K562 (cell line): ENCODE measurements around the gene ACY1. TPM values are rescaled to one million over a fixed set of nuclear protein-coding genes. Genes with fewer than 3 reads are reported as not detected.
A peak's percentile ranks its signal among the peaks of the same experiment; 100 is the strongest.

ENCODE experiments used
- ATAC-seq: fragments of 200-7000 bp; cut with Tn5 transposase; 3 replicates; pipeline ENCODE4 v1.9.1; 2020; ENCODE audit warnings: moderate library complexity
- BruUV-seq: library from RNA; stranded (reverse); fragments of 400-500 nt; replicated peaks from 2 replicates; lab custom pipeline; 2021; lab: Mats Ljungman, UMichigan
- CTCF ChIA-PET: fragments of 300-600 bp; formaldehyde crosslinking; extraction: SDS; loops from one replicate; lab custom pipeline; 2021; ENCODE audit warnings: low intra/inter-chr PET ratio; lab: Yijun Ruan, JAX
- POLR2A ChIA-PET: fragments of 300-600, 350-650 bp; sonication (Branson Sonifier 250); formaldehyde crosslinking; extraction: SDS; loops from one replicate; lab custom pipeline; 2021; ENCODE audit warnings: antibody characterized with exemption, inconsistent platforms; lab: Yijun Ruan, JAX
- DNase-seq, 4 experiments: peaks; one replicate each; pipeline versions ENCODE4 v3.0.0 to v3.0.0-alpha.2; 2011 to 2018; ENCODE audit warnings: low spot score in 3 of 4, mixed read lengths in 3 of 4; ENCODE audit errors: extremely low read depth in 1 of 4
- FAIRE-seq: peaks from 2 replicates; lab custom pipeline; 2011; peaks lifted over from hg19 to GRCh38; lab: Jason Lieb, UNC
- H2AFZ ChIP-seq: 2 replicates; pipeline ENCODE4 v1.6.0; 2011; ENCODE audit warnings: low read depth, low read length, control low read depth, inconsistent platforms
- H3K27ac ChIP-seq: fragments of 200-600 bp; 3 replicates; pipeline ENCODE4 v1.8.0; 2011; ENCODE audit warnings: low read depth, mild to moderate bottlenecking, control low read depth, inconsistent platforms, low read length, moderate library complexity, mixed read lengths; ENCODE audit errors: extremely low read depth
- H3K27me3 ChIP-seq, 2 experiments: fragments of 300-600 bp in 1 of 2; 2 replicates in 1 of 2; 3 replicates in 1 of 2; pipeline versions ENCODE4 v1.6.0 to v1.8.0; 2011; ENCODE audit warnings: inconsistent platforms in 2 of 2, low read length in 2 of 2, mild to moderate bottlenecking in 1 of 2, mixed read lengths in 1 of 2, moderate library complexity in 1 of 2; ENCODE audit not compliant: control insufficient read depth in 2 of 2, insufficient read depth in 2 of 2
- H3K36me3 ChIP-seq: fragments of 300-600 bp; 3 replicates; pipeline ENCODE4 v1.8.0; 2011; ENCODE audit warnings: mild to moderate bottlenecking, low read length, inconsistent platforms; ENCODE audit not compliant: control insufficient read depth, insufficient read depth
- H3K4me1 ChIP-seq, 2 experiments: fragments of 200-600 bp in 1 of 2; replicated peaks in 1 of 2; 2 replicates in 1 of 2; 3 replicates in 1 of 2; pipeline versions ENCODE4 v1.5.1 to v1.8.0; 2011; ENCODE audit warnings: inconsistent platforms in 2 of 2, low read length in 2 of 2, mild to moderate bottlenecking in 1 of 2, mixed read lengths in 1 of 2, moderate library complexity in 1 of 2; ENCODE audit not compliant: control insufficient read depth in 2 of 2, insufficient read depth in 2 of 2
- H3K4me2 ChIP-seq: 2 replicates; pipeline ENCODE4 v1.6.1; 2011; ENCODE audit warnings: low read length, control low read depth, inconsistent platforms, mixed read lengths; ENCODE audit not compliant: insufficient read depth
- H3K4me3 ChIP-seq: fragments of 200-600 bp; sonication (generic), shearing (Covaris generic); 2 replicates; pipeline ENCODE4 v1.5.1; 2016; ENCODE audit warnings: control low read depth, inconsistent platforms
- H3K79me2 ChIP-seq: fragments of 200-600 bp; 3 replicates; pipeline ENCODE4 v1.8.0; 2011; ENCODE audit warnings: low read length, inconsistent platforms; ENCODE audit not compliant: control insufficient read depth, insufficient read depth
- H3K9ac ChIP-seq, 2 experiments: 2 replicates each; pipeline versions ENCODE4 v1.6.0 to v1.6.1; 2011; ENCODE audit warnings: low read depth in 2 of 2, low read length in 2 of 2, control low read depth in 1 of 2, inconsistent platforms in 1 of 2, mild to moderate bottlenecking in 1 of 2, mixed read lengths in 1 of 2; ENCODE audit not compliant: insufficient read depth in 1 of 2
- H3K9me1 ChIP-seq: one replicate; pipeline ENCODE4 v1.6.0; 2011; ENCODE audit warnings: inconsistent platforms, mild to moderate bottlenecking, low read length, moderate library complexity; ENCODE audit not compliant: control insufficient read depth, insufficient read depth
- H3K9me3 ChIP-seq: replicated peaks from 2 replicates; pipeline ENCODE4 v1.5.1; 2011; ENCODE audit warnings: low read depth, low read length, inconsistent platforms; ENCODE audit not compliant: control insufficient read depth, insufficient read depth
- H4K20me1 ChIP-seq: replicated peaks from 2 replicates; pipeline ENCODE4 v1.6.1; 2011; ENCODE audit warnings: low read length, inconsistent platforms, mixed read lengths; ENCODE audit not compliant: control insufficient read depth, insufficient read depth
- CREM ChIP-seq: IDR thresholded peaks from 2 replicates; pipeline ENCODE4 v1.6.1; 2014; ENCODE audit warnings: antibody characterized with exemption, low read depth
- ETV5 ChIP-seq: sonication (generic); formaldehyde crosslinking; IDR thresholded peaks from 2 replicates; pipeline ENCODE4 v1.4.0; 2020; ENCODE audit warnings: low read depth, mild to moderate bottlenecking, missing genetic modification reagents
- FOXA1 ChIP-seq: fragments of 450-650 bp; IDR thresholded peaks from 2 replicates; pipeline ENCODE4 v1.6.1; 2016; ENCODE audit warnings: mild to moderate bottlenecking, borderline replicate concordance
- IRF2 ChIP-seq: sonication (generic); formaldehyde crosslinking; IDR thresholded peaks from 2 replicates; pipeline ENCODE4 v1.8.1; 2022; ENCODE audit warnings: mild to moderate bottlenecking, missing genetic modification reagents
- MAZ ChIP-seq, 2 experiments: fragments of 450-650 bp in 1 of 2; sonication (generic) in 1 of 2; formaldehyde crosslinking; IDR thresholded peaks in 1 of 2; conservative IDR thresholded peaks in 1 of 2; 2 replicates each; pipeline versions ENCODE4 v1.4.0 to v1.5.0; 2020; ENCODE audit warnings: mild to moderate bottlenecking in 1 of 2, missing genetic modification reagents in 1 of 2
- MCM3 ChIP-seq: fragments of 450-650 bp; IDR thresholded peaks from 2 replicates; pipeline ENCODE4 v1.6.1; 2016
- NFATC3 ChIP-seq: fragments of 450-650 bp; IDR thresholded peaks from 2 replicates; pipeline ENCODE4 v1.6.1; 2017; ENCODE audit warnings: mild to moderate bottlenecking
- PHF21A ChIP-seq: fragments of 450-650 bp; IDR thresholded peaks from 2 replicates; pipeline ENCODE4 v1.6.1; 2017; ENCODE audit warnings: low read depth, borderline replicate concordance
- POLR2A ChIP-seq: fragments of 450-650 bp; conservative IDR thresholded peaks from 2 replicates; pipeline ENCODE4 v1.6.1; 2016
- POLR2AphosphoS2 ChIP-seq: IDR thresholded peaks from 2 replicates; pipeline ENCODE4 v1.6.1; 2012; ENCODE audit warnings: low read length, improper control_type of control experiment
- PTBP1 ChIP-seq: fragments of 200-400 bp; formaldehyde crosslinking; IDR thresholded peaks from 2 replicates; pipeline ENCODE4 v1.6.1; 2017; ENCODE audit warnings: low read depth, low read length
- PTRF ChIP-seq: fragments of 450-650 bp; IDR thresholded peaks from 2 replicates; pipeline ENCODE4 v1.6.1; 2016; ENCODE audit warnings: mild to moderate bottlenecking, missing genetic modification characterization, missing compliant biosample characterization
- RBM34 ChIP-seq: fragments of 200-400 bp; formaldehyde crosslinking; IDR thresholded peaks from 2 replicates; pipeline ENCODE4 v1.6.1; 2018; ENCODE audit warnings: low read length, borderline replicate concordance; ENCODE audit not compliant: insufficient read depth
- RFX1 ChIP-seq: fragments of 450-650 bp; IDR thresholded peaks from 2 replicates; pipeline ENCODE4 v1.6.1; 2016; ENCODE audit warnings: mild to moderate bottlenecking, moderate library complexity
- RNF2 ChIP-seq: sonication (generic); IDR thresholded peaks from 2 replicates; pipeline ENCODE4 v1.6.1; 2016
- SUPT5H ChIP-seq: fragments of 450-650 bp; IDR thresholded peaks from 2 replicates; pipeline ENCODE4 v1.6.1; 2016
- TBP ChIP-seq: optimal IDR thresholded peaks from 2 replicates; pipeline ENCODE3; 2011; ENCODE audit warnings: low read depth, low read length, improper control_type of control experiment
- THRAP3 ChIP-seq: fragments of 450-650 bp; IDR thresholded peaks from 2 replicates; pipeline ENCODE4 v1.6.1; 2016; ENCODE audit warnings: mild to moderate bottlenecking, inconsistent platforms, borderline replicate concordance
- ZFPM2 ChIP-seq: fragments of 250-450 bp; sonication (Bioruptor Pico); IDR thresholded peaks from 2 replicates; pipeline ENCODE4 v1.5.1; 2022; ENCODE audit warnings: mild to moderate bottlenecking
- ZNF253 ChIP-seq: fragments of 250-450 bp; sonication (Bioruptor Pico); conservative IDR thresholded peaks from 2 replicates; pipeline ENCODE4 v1.6.1; 2021; ENCODE audit warnings: mild to moderate bottlenecking
- ZNF408 ChIP-seq: fragments of 250-450 bp; sonication (Bioruptor Pico); IDR thresholded peaks from 2 replicates; pipeline ENCODE4 v1.4.0; 2020; ENCODE audit warnings: low read depth, mild to moderate bottlenecking, moderate library complexity
- in situ Hi-C: fragments of 300-500 bp; cut with MboI; formaldehyde crosslinking; loops from 4 replicates; pipeline ENCODE4 v1.15.0; 2018; ENCODE audit warnings: inconsistent platforms, mixed read lengths
- intact Hi-C: fragments of 100-400 bp; cut with micrococcal nuclease; formaldehyde crosslinking; loops from 2 replicates; pipeline ENCODE4 v1.14.2; 2022
- polyA plus RNA-seq, 8 experiments: library from polyadenylated mRNA; depleted of rRNA in 4 of 8; stranded (reverse) in 5 of 8; unstranded in 3 of 8; fragments of >200 nt; fragmentation: Nextera tagmentation in 2 of 8; fragmentation: Illumina TruSeq in 1 of 8; extraction: Ambion mirVana in 2 of 8; extraction: Trizol in 1 of 8; gene quantifications; 2 replicates each; pipeline versions ENCODE4 v1.2.1 to v1.2.3, GENCODE V29; 2011 to 2014; ENCODE audit warnings: inconsistent platforms in 1 of 8, missing spikeins in 1 of 8
- total RNA-seq, 7 experiments: library from RNA; depleted of rRNA in 6 of 7; stranded (reverse); fragments of >200 nt in 6 of 7; fragmentation: Illumina TruSeq in 2 of 7; extraction: Trizol in 2 of 7; gene quantifications; 2 replicates each; pipeline versions ENCODE4 v1.2.1 to v1.2.3, GENCODE V29; 2011 to 2021; ENCODE audit warnings: low replicate concordance in 1 of 7
- TF ChIP-seq, protein P1 (sequence below): sonication (generic); formaldehyde crosslinking; IDR thresholded peaks from 2 replicates; pipeline ENCODE4 v1.8.1; 2023; ENCODE audit warnings: mild to moderate bottlenecking, missing genetic modification reagents

The ACY1 gene
- total and polyA plus RNA-seq, 9 of the 15 experiments (the other 6 are each of a cell fraction or from before 2014, with no cell fraction given), result 70.7 to 195 (median 123) TPM

DNA sequence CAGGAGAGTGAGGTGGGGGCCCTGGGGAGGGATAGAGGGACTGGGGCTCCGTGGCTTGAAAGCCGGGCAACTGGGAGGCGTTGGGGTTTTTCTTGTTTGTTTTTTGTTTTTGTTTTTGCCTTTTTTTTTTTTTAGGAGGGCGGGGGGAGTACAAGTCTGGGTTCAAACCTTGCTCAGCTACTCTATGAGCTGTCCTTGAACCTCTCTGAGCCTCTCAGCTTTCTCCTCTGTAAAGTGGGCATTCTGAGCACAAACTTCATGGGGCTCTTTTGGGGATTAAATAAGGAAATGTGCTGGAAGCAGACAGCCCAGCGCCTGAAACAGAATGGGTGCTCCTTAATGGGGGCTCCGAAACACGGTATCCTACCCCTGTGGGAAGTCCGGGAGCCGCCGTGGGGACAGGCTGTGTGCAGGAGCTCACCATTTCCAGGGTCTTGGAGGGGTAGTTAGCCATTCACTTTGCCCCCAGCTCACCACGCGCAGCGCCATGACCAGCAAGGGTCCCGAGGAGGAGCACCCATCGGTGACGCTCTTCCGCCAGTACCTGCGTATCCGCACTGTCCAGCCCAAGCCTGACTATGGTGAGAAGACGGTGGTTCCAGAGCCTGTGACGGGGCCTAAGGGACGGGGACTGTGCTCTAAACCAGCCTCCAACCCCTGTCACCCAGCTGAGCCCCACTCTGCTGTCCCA is 388 bp downstream of the ACY1 start (continued):
- TF ChIP-seq IRF2 (CRISPR knock-in tag) (no peak), POLR2A (peak; percentile 95), SUPT5H (peak; percentile 95), CREM (peak; percentile 57), RFX1 (no peak)

DNA sequence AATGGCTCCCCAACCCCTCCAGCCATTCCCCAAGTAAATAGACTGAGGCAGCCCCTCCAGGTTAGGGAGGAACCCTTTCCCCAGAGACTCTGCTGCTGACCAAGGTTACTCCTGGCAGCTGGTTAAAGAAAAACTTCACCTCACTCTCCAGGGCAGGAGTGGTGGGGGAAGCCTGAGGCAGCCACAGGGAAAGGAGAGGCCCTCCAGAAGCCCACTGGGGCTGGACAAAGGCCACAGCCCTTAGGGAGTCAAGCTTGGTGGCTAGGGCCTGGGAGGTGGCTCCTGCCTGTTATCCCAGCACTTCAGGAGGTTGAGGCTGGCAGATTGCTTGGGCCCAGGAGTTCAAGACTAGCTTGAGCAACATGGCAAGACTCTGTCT is 923 bp downstream of the ACY1 start:
- Histone ChIP-seq H3K4me3 (peak overlapping the region; percentile 55), H3K79me2 (peaks cover 47% of the 10 kb centered on the region), H3K9me1 (no peaks in the 10 kb centered on the region), H4K20me1 (no peaks in the 10 kb centered on the region), H2AFZ (no peak overlapping the region), H3K9ac (peak overlapping the region; percentile 94 to 97), H3K4me1 (peaks cover 35 to 68% of the 10 kb centered on the region in 2 experiments; a peak in 4 of 5 replicates), H3K9me3 (no peaks in the 10 kb centered on the region), H3K36me3 (peaks cover 33% of the 10 kb centered on the region; the same call in 2 of the 3 replicates), H3K27me3 (no peaks in the 10 kb centered on the region), H3K4me2 (peak overlapping the region; percentile 96), H3K27ac (peak overlapping the region; percentile 91)
- BruUV-seq, result no TSS peak
- intact Hi-C loops, result no loop called here
- CTCF ChIA-PET, result no interaction called here
- POLR2A ChIA-PET, result interaction anchor here (0.5 to 5.2 kb wide), 4 partner anchors 9 to 73 kb away, joined by 3 to 105 read pairs (median 15); partner anchors contain the start of genes ABHD14A, ABHD14B and RPL29
- TF ChIP-seq ZNF408 (CRISPR knock-in tag) (no peak), FOXA1 (no peak), ETV5 (CRISPR knock-in tag) (no peak), MAZ (CRISPR knock-in tag; conservative IDR thresholded peaks at IDR 0.05 in 1 of 2, IDR thresholded peaks at IDR 0.05 in 1 of 2) (no peak), RNF2 (no peak), MCM3 (no peak), NFATC3 (no peak), IRF2 (CRISPR knock-in tag) (no peak), THRAP3 (no peak), ZFPM2 (no peak), RBM34 (no peak), PTBP1 (no peak), PHF21A (no peak), TBP (no peak), PTRF (tag) (no peak), ZNF253 (no peak), POLR2AphosphoS2 (no peak)
- TF ChIP-seq, protein P1, sequence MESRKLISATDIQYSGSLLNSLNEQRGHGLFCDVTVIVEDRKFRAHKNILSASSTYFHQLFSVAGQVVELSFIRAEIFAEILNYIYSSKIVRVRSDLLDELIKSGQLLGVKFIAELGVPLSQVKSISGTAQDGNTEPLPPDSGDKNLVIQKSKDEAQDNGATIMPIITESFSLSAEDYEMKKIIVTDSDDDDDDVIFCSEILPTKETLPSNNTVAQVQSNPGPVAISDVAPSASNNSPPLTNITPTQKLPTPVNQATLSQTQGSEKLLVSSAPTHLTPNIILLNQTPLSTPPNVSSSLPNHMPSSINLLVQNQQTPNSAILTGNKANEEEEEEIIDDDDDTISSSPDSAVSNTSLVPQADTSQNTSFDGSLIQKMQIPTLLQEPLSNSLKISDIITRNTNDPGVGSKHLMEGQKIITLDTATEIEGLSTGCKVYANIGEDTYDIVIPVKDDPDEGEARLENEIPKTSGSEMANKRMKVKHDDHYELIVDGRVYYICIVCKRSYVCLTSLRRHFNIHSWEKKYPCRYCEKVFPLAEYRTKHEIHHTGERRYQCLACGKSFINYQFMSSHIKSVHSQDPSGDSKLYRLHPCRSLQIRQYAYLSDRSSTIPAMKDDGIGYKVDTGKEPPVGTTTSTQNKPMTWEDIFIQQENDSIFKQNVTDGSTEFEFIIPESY (CRISPR knock-in tag), result no peak
- DNase-seq, result no peak
- in situ Hi-C loops, result no loop called here
- ATAC-seq, result no peak
- FAIRE-seq, result no peak
